HFF-Myc (cell line): ENCODE data around the gene LSAMP.

Source experiments
- DNase-seq: peaks from one replicate; pipeline ENCODE4 v3.0.0-alpha.2; 2011; ENCODE audit warnings: low read depth; ENCODE audit errors: extremely low read depth
- H3K4me3 ChIP-seq: replicated peaks from 2 replicates; pipeline ENCODE4 v1.5.1; 2011; ENCODE audit warnings: low read depth, mild to moderate bottlenecking, control low read depth, low read length
- TF ChIP-seq, protein P1 (sequence below): IDR thresholded peaks from 2 replicates; pipeline ENCODE4 v1.5.1; 2012; ENCODE audit warnings: mild to moderate bottlenecking, low read depth, low read length, control low read depth; ENCODE audit errors: missing control alignments

Gene LSAMP

DNA sequence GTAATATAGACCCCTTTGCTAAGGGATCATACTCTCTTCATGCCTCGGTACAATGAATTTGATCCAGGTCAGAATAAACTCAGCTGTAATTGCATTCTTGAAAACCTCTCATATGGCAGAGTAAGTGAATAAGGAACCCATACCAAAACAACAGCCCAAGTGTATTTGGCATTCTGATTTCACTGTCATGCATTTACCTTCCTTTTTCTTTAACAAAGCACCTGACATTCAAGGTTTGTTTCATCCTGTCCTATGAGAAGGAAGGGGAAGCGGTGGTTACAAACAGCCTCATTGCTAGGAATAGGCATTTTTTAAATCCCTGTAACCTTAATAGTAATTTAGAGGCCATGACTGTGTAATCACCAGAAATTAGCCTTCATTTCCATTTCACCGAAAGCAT, 97.1 kb downstream of the LSAMP start:
- no peak overlapping the region for H3K4me3 ChIP-seq
- TF ChIP-seq, protein P1, sequence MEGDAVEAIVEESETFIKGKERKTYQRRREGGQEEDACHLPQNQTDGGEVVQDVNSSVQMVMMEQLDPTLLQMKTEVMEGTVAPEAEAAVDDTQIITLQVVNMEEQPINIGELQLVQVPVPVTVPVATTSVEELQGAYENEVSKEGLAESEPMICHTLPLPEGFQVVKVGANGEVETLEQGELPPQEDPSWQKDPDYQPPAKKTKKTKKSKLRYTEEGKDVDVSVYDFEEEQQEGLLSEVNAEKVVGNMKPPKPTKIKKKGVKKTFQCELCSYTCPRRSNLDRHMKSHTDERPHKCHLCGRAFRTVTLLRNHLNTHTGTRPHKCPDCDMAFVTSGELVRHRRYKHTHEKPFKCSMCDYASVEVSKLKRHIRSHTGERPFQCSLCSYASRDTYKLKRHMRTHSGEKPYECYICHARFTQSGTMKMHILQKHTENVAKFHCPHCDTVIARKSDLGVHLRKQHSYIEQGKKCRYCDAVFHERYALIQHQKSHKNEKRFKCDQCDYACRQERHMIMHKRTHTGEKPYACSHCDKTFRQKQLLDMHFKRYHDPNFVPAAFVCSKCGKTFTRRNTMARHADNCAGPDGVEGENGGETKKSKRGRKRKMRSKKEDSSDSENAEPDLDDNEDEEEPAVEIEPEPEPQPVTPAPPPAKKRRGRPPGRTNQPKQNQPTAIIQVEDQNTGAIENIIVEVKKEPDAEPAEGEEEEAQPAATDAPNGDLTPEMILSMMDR, result no peak
- DNase-seq, result no peak

DNA sequence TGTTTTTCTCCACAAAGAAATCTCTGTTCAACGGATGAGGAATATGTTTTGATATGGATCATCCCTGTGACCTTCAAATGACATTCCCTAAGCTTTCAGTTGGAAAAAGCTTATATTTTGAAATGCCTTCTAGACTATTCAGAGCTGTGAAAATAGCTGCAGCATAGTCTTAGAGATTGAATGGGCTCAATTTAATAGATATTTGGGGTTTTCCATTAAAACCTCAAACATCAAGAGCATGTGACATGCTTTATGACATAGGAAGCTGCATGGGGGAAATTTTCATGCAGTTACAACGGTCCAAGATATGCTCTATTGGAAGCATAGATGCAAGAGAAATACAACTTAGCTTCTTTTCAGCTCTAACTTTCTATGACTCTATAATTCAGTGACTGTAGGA, 102.8 kb downstream of the LSAMP start:
- TF ChIP-seq, protein P1, result no peak
- H3K4me3 ChIP-seq, result no peak overlapping the region
- DNase-seq, result no peak

DNA sequence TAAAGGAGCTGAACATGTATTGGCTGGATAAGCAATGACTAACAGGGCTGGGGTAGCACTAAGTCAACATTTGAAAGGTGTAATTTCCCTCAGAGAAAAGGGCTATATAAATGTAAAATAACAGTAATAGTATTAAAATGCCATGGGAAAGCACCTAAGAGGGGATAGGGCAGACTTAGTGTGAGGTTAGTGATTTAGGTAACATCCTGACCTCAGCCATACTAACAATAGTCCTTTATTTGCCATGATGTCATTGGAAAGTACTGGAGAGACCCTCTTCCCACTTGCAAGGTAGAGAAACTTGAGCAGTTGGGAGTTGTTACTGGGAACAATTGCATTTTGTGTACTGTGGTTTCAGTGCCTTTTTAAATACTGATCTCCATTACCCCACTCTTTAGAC, 103.4 kb downstream of the LSAMP start:
- TF ChIP-seq, protein P1, result no peak

DNA sequence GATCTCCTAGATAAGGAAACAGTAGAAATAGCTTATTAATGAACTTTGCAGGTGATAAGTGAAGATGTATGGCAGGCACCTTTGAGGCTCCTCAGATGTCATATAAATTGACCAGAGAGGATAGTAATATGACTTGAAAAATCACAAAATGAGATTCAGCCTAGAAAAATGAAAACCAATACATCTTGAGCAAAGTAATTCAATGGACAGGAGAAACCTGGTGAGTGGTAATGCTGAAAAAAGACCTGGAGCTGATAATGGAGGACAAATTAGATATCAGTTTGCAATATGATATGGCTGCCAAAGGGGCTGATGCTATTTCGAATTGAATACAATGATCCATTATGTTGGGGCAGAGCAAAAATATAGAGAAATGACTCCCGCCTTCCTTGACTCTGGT, 103.9 kb downstream of the LSAMP start:
- DNase-seq, result no peak
- TF ChIP-seq, protein P1, result no peak
- no peak overlapping the region for H3K4me3 ChIP-seq

More for the DNA sequence above, 103.4 kb downstream of the LSAMP start:
- no peak for DNase-seq
- H3K4me3 ChIP-seq, result no peak overlapping the region

DNA sequence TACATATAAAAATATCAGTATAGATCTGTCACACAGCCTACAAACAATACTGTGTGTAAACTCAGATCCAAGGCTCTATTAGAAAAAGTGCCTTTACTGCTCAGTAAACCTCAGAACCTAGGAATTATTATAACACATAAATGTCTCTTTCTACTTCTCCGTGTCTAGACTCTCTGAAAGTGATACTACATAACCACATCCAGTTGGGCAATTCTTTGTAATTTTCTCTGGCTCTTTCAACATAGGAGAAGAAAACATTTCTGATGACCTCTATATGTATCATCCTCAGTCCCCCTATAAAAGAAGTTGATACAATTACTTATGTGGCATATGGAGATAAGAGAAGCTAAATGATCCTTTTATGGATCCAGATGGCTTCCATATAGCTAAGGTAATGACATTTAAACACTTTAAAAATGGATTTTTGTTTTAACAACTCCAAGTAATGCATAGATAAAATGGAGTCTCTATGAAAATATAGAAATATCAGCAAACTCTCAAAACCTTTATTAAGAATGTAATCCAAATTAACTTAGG, 104.5 kb downstream of the LSAMP start:
- H3K4me3 ChIP-seq, result no peak overlapping the region
- TF ChIP-seq, protein P1, result no peak
- no peak for DNase-seq

DNA sequence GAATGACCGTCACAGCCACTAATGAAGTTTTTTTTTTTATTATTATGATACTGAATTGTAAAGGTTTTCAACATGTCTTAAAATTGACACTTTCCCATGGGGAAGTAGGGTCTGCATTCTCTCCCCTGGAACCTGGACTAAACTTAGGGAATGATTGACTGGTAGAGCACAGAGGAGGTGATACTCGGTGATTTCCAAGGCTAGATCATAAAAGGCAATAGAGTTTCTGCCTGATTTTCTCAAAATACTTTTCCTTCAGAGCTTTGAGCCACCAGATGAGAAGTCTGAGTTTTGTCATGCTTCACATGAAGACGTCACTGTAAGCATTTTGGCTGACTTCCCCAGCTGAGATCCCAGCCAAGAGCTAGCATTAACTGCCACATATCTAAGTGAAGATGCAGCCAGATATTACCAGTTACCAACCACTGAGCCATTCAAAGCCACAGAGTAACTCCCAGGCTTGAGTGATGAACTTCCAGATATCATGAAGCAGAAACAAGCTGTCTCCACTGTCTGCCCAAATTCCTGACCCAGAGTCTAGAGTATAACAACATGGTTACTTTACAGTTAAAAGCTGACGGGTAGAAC, 105.8 kb downstream of the LSAMP start:
- DNase-seq, result peak; percentile 4
- TF ChIP-seq, protein P1, result no peak
- H3K4me3 ChIP-seq, result no peak overlapping the region

DNA sequence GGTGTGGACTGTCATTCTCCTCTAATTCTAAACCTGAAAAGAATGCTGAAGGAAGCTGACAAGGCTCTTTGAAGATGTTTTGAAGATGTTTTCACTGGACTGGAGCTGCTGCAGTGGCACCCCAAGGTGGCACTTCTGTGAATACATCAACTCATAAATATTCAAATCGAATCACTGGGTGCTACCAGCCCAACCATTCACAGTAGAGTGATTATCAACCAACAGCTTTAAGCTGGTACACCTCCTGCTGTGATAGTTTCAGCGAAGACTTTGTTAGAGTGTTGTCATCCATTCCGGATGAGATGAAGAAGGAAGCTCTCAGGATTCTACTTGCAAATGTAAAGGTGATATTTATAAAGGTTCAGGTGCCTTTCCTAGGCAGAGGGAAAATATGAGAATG, 106.6 kb downstream of the LSAMP start:
- TF ChIP-seq, protein P1, result no peak
- no peak for DNase-seq

More for the DNA sequence above, 106.6 kb downstream of the LSAMP start:
- H3K4me3 ChIP-seq, result no peak overlapping the region
